Measurements from ENCODE around the gene SOX18.

- TF ChIP-seq, protein P1, sequence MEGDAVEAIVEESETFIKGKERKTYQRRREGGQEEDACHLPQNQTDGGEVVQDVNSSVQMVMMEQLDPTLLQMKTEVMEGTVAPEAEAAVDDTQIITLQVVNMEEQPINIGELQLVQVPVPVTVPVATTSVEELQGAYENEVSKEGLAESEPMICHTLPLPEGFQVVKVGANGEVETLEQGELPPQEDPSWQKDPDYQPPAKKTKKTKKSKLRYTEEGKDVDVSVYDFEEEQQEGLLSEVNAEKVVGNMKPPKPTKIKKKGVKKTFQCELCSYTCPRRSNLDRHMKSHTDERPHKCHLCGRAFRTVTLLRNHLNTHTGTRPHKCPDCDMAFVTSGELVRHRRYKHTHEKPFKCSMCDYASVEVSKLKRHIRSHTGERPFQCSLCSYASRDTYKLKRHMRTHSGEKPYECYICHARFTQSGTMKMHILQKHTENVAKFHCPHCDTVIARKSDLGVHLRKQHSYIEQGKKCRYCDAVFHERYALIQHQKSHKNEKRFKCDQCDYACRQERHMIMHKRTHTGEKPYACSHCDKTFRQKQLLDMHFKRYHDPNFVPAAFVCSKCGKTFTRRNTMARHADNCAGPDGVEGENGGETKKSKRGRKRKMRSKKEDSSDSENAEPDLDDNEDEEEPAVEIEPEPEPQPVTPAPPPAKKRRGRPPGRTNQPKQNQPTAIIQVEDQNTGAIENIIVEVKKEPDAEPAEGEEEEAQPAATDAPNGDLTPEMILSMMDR (IDR thresholded peaks at IDR 0.05): no peak
- no peak for TF ChIP-seq POLR2A (IDR thresholded peaks at IDR 0.05)
- TF ChIP-seq EP300 (IDR thresholded peaks at IDR 0.05): no peak
These were observed 15.9 kb upstream of the SOX18 start for GRCh38 chr20:64065062-64065973.
